ENCODE measurements around the gene CORIN. TPM values are rescaled to one million over a fixed set of nuclear protein-coding genes. Genes with fewer than 3 reads are reported as not detected.

CORIN gene
- total and polyA plus RNA-seq, 4 donors: 0.13 to 1.5 (median 0.68) TPM

DNA sequence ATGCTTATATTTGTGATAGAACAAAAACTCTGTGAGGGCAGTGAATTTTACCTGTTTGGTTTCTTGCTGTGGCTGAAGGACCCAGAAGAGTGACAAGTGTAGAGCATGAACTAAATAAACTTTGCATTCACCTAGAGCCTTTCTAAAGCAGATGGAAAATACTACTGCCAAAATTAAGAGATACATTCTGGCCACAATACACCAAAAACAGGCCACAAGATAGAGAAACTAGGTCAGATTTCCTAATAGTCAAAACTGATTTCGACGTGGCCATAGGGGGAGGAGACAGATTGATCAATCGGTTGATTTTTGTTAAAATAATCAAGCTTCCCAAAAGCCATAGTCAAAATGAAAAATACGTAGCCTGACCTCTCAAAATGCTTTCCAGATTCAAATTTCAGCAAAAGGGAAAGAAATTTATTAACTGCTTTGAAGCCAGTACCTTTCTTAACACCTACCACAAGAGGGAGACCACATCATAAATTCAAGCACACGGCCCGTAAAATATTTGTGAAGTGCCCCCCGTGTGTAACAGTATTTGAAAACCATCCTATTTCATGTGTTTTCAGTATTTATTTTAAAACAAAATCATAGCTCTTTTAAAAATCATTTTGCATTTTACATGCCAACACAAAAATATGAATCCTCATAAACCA is 132.4 kb downstream of the CORIN start:
- DNase-seq (no peak), ATAC-seq (ENCODE audit: low FRiP score) (no peak)
- no peaks in the 10 kb centered on the region for H3K4me1 ChIP-seq (ENCODE audit: control insufficient read depth in 1 of 2, insufficient read depth in 2 of 2, low read length in 2 of 2)
- no peaks in the 10 kb centered on the region for H3K9me3 ChIP-seq (ENCODE audit: control insufficient read depth, low read length)
- H3K4me3 ChIP-seq (ENCODE audit: low read length in 2 of 2): no peak overlapping the region
- no peaks in the 10 kb centered on the region for H3K27me3 ChIP-seq (ENCODE audit: control insufficient read depth in 1 of 2, insufficient read depth in 2 of 2, low read length in 1 of 2)
- no peak overlapping the region for H3K27ac ChIP-seq (ENCODE audit: low read depth in 1 of 2, low read length in 2 of 2)
- intact Hi-C loops (cut with DNase I): loop anchor here in 1 of 2 donors (5.0 kb wide), 1 partner anchor 132 kb away; the partner anchor contains the start of gene CORIN
- 42 to 47% methylated on average over 7 of the region's 7 CpGs for WGBS, 2 donors
- H3K36me3 ChIP-seq (ENCODE audit: control insufficient read depth in 1 of 2, insufficient read depth in 2 of 2, low read length in 1 of 2): no peaks in the 10 kb centered on the region

DNA sequence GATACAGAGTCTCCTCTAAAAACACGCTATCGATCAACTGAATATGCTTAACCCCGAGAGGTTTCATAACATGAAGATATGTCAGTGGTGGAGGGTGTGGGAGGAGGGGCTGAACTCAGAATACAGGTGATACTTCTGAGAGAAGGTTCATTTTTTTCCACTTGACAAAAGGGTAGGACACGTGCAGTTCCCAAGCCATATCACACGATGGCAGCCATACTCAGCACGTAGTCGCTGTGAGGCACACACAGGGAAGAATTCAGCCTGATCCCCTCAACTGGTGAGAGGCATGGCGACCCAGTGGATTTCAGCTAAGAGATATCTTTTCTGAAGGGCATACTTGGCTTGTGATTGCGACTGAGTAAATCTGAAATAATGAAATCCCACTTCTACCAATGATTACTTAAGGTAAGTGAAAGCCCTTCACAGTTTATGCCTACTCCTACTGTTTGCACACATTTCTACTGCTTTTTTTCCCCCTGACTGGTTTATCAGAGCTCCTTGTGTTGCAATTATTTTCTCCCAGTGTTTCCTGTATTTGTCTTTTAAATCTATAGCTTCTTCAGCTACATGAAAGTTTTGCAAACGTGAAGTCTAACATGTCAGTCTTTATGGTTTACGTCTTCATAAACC is 133.1 kb downstream of the CORIN start:
- no peaks in the 10 kb centered on the region for H3K36me3 ChIP-seq (ENCODE audit: control insufficient read depth in 1 of 2, insufficient read depth in 2 of 2, low read length in 1 of 2)
- intact Hi-C loops (cut with DNase I): loop anchor here in 1 of 2 donors (5.0 kb wide), 1 partner anchor 132 kb away; the partner anchor contains the start of gene CORIN
- H3K9me3 ChIP-seq (ENCODE audit: control insufficient read depth, low read length): no peaks in the 10 kb centered on the region
- peak; percentile 59 for ATAC-seq (ENCODE audit: low FRiP score)
- 46 to 47% methylated on average over 11 of the region's 11 CpGs for WGBS, 2 donors
- no peak overlapping the region for H3K27ac ChIP-seq (ENCODE audit: low read depth in 1 of 2, low read length in 2 of 2)
- H3K27me3 ChIP-seq (ENCODE audit: control insufficient read depth in 1 of 2, insufficient read depth in 2 of 2, low read length in 1 of 2): no peaks in the 10 kb centered on the region
- H3K4me1 ChIP-seq (ENCODE audit: control insufficient read depth in 1 of 2, insufficient read depth in 2 of 2, low read length in 2 of 2): no peaks in the 10 kb centered on the region
- H3K4me3 ChIP-seq (ENCODE audit: low read length in 2 of 2): no peak overlapping the region
- DNase-seq: no peak

DNA sequence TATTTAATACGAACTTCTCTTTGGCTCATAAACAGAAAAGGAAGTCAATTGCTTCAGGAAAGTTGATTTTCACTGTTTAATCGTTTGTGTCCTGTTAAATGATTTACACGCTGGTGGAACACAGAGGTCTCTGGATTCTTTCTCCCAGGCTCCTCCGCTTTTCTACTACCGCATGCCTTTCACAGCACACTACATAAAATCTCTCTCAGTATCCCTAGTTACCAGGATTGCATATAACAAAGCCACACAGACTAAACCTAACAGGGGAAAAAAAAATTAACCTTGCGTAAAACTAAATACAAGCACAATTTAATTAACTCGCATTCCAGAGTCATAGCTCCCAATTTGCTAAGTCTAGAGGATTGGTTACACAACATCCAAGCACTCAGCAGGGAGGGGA is 133.9 kb downstream of the CORIN start:
- DNase-seq (no peak), ATAC-seq (ENCODE audit: low FRiP score) (no peak)
- no peaks in the 10 kb centered on the region for H3K9me3 ChIP-seq (ENCODE audit: control insufficient read depth, low read length)
- H3K36me3 ChIP-seq (ENCODE audit: control insufficient read depth in 1 of 2, insufficient read depth in 2 of 2, low read length in 1 of 2): no peaks in the 10 kb centered on the region
- no peak overlapping the region for H3K4me3 ChIP-seq (ENCODE audit: low read length in 2 of 2)
- no peak overlapping the region for H3K27ac ChIP-seq (ENCODE audit: low read depth in 1 of 2, low read length in 2 of 2)
- no peaks in the 10 kb centered on the region for H3K27me3 ChIP-seq (ENCODE audit: control insufficient read depth in 1 of 2, insufficient read depth in 2 of 2, low read length in 1 of 2)
- H3K4me1 ChIP-seq (ENCODE audit: control insufficient read depth in 1 of 2, insufficient read depth in 2 of 2, low read length in 2 of 2): no peaks in the 10 kb centered on the region
- WGBS, 2 donors: 71% methylated on average over 7 of the region's 7 CpGs
- intact Hi-C loops (cut with DNase I): no loop called here

DNA sequence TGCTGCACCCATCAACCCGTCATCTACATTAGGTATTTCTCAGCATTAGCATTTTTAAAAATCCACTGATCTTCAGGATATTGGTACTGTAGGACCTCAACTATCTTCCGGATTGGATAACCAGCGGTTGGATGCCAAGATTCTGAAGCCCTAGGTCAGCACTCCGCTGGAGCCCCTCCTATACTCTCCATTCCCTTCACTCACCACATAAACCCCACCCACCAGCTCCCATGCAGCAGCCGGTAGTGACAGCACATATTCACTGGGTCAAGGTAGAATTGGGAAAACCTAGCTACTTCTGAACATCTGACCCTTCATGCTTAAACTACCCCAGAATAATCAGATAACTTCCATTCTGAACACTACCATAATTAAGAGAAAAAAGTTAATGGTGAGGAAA is 134.9 kb downstream of the CORIN start:
- DNase-seq (no peak), ATAC-seq (ENCODE audit: low FRiP score) (no peak)
- no peaks in the 10 kb centered on the region for H3K36me3 ChIP-seq (ENCODE audit: control insufficient read depth in 1 of 2, insufficient read depth in 2 of 2, low read length in 1 of 2)
- no peaks in the 10 kb centered on the region for H3K4me1 ChIP-seq (ENCODE audit: control insufficient read depth in 1 of 2, insufficient read depth in 2 of 2, low read length in 2 of 2)
- no peak overlapping the region for H3K4me3 ChIP-seq (ENCODE audit: low read length in 2 of 2)
- H3K27me3 ChIP-seq (ENCODE audit: control insufficient read depth in 1 of 2, insufficient read depth in 2 of 2, low read length in 1 of 2): peaks cover 0 to 1% of the 10 kb centered on the region in 2 donors
- intact Hi-C loops (cut with DNase I): no loop called here
- H3K27ac ChIP-seq (ENCODE audit: low read depth in 1 of 2, low read length in 2 of 2): no peak overlapping the region
- 63 to 67% methylated on average over 5 of the region's 5 CpGs for WGBS, 2 donors
- no peaks in the 10 kb centered on the region for H3K9me3 ChIP-seq (ENCODE audit: control insufficient read depth, low read length)

DNA sequence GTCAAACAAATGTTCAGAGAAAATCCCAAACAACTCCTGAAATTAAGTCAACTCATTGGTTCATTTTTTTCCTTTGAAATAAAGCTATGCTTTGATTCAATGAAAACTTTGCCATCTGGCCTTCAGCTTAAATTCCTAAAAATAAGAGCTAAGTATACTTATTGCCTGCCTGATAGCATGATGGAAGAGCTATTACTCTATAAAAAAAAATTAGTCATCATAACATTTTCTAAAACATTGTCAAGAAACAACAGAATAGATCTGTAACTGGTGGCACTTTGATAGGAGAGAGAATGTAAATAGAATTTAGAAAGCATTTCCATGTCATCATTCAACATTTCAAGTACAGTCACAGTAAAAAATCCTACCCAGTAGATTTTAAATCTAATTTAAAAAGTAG is 136.6 kb downstream of the CORIN start:
- Histone ChIP-seq H3K27ac (ENCODE audit: low read depth in 1 of 2, low read length in 2 of 2) (no peak overlapping the region), H3K4me3 (ENCODE audit: low read length in 2 of 2) (no peak overlapping the region), H3K9me3 (ENCODE audit: control insufficient read depth, low read length) (no peaks in the 10 kb centered on the region), H3K27me3 (ENCODE audit: control insufficient read depth in 1 of 2, insufficient read depth in 2 of 2, low read length in 1 of 2) (peaks cover 0 to 1% of the 10 kb centered on the region in 2 donors), H3K4me1 (ENCODE audit: control insufficient read depth in 1 of 2, insufficient read depth in 2 of 2, low read length in 2 of 2) (no peaks in the 10 kb centered on the region), H3K36me3 (ENCODE audit: control insufficient read depth in 1 of 2, insufficient read depth in 2 of 2, low read length in 1 of 2) (no peaks in the 10 kb centered on the region)
- ATAC-seq (ENCODE audit: low FRiP score) (no peak), DNase-seq (no peak)
- intact Hi-C loops (cut with DNase I): no loop called here

DNA sequence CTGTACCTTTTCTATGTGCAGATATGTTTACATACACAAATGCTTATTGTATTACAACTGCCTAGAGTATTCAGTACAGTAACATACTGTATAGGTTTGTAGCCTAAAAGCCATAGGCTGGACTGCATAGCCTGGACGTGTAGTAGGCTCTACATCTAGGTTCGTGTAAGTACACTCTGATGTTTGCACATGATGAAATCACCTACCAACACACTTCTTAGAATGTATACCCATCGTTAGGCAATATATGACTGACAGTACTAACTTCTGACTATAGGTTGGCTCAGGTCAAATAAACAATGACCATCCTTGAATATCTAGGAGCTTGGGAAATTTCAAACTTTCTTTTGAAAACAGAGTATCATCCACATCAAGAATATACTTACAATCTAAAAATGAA is 139.0 kb downstream of the CORIN start:
- Histone ChIP-seq H3K36me3 (ENCODE audit: control insufficient read depth in 1 of 2, insufficient read depth in 2 of 2, low read length in 1 of 2) (no peaks in the 10 kb centered on the region), H3K27me3 (ENCODE audit: control insufficient read depth in 1 of 2, insufficient read depth in 2 of 2, low read length in 1 of 2) (peaks cover 0 to 1% of the 10 kb centered on the region in 2 donors), H3K4me1 (ENCODE audit: control insufficient read depth in 1 of 2, insufficient read depth in 2 of 2, low read length in 2 of 2) (no peaks in the 10 kb centered on the region), H3K9me3 (ENCODE audit: control insufficient read depth, low read length) (no peaks in the 10 kb centered on the region), H3K4me3 (ENCODE audit: low read length in 2 of 2) (no peak overlapping the region), H3K27ac (ENCODE audit: low read depth in 1 of 2, low read length in 2 of 2) (no peak overlapping the region)
- ATAC-seq (ENCODE audit: low FRiP score) (no peak), DNase-seq (no peak)
- intact Hi-C loops (cut with DNase I): no loop called here
- WGBS, 2 donors: 81% methylated on average over 3 of the region's 3 CpGs

DNA sequence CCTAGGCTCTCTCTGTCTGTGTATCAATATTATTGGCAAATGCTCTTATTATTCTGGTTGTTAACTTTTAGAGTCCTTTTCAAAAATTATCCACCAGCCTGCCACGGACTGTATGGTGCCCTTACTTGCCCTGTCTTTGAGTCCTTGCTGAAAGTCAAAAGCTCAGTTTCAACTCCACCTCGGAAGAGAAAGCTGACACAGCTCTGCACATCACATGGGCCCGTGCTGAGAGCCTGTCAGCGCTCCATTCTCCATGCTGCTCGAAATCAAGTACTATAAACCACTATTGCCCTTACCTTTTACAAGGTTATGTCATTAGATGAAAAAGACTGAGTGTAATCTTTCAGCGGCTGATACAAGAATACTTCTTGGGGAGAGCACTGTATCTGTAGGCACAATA is 141.0 kb downstream of the CORIN start:
- Histone ChIP-seq H3K36me3 (ENCODE audit: control insufficient read depth in 1 of 2, insufficient read depth in 2 of 2, low read length in 1 of 2) (no peaks in the 10 kb centered on the region), H3K27me3 (ENCODE audit: control insufficient read depth in 1 of 2, insufficient read depth in 2 of 2, low read length in 1 of 2) (peaks cover 0 to 1% of the 10 kb centered on the region in 2 donors), H3K9me3 (ENCODE audit: control insufficient read depth, low read length) (no peaks in the 10 kb centered on the region), H3K4me3 (ENCODE audit: low read length in 2 of 2) (no peak overlapping the region), H3K27ac (ENCODE audit: low read depth in 1 of 2, low read length in 2 of 2) (no peak overlapping the region), H3K4me1 (ENCODE audit: control insufficient read depth in 1 of 2, insufficient read depth in 2 of 2, low read length in 2 of 2) (no peaks in the 10 kb centered on the region)
- intact Hi-C loops (cut with DNase I): no loop called here
- 86% methylated on average over 6 of the region's 6 CpGs for WGBS, 2 donors
- DNase-seq: no peak
- ATAC-seq (ENCODE audit: low FRiP score): no peak

DNA sequence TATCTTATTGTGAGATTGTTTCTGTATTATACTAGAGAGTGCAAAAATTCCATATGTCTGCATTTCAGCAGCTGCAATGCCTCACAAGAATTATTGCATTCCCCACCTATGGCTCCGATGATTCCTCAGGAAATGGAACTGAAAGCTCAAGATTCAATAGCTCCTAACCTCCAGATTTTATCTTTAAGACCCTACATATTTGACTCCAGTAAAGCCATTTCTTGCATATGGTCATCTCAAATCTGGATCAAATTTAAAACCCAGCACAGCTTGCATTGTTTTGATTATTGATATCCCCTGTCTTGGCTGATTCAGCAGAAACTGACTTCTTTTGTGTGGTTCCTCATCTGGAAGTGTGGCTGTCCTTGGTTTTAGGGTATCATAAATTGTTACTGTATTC is 142.6 kb downstream of the CORIN start:
- Histone ChIP-seq H3K9me3 (ENCODE audit: control insufficient read depth, low read length) (no peaks in the 10 kb centered on the region), H3K4me1 (ENCODE audit: control insufficient read depth in 1 of 2, insufficient read depth in 2 of 2, low read length in 2 of 2) (no peaks in the 10 kb centered on the region), H3K27ac (ENCODE audit: low read depth in 1 of 2, low read length in 2 of 2) (no peak overlapping the region), H3K27me3 (ENCODE audit: control insufficient read depth in 1 of 2, insufficient read depth in 2 of 2, low read length in 1 of 2) (peaks cover 0 to 1% of the 10 kb centered on the region in 2 donors), H3K36me3 (ENCODE audit: control insufficient read depth in 1 of 2, insufficient read depth in 2 of 2, low read length in 1 of 2) (no peaks in the 10 kb centered on the region), H3K4me3 (ENCODE audit: low read length in 2 of 2) (no peak overlapping the region)
- no peak for DNase-seq
- 19 to 53% methylated on average over 1 of the region's 1 CpG for WGBS, 2 donors
- intact Hi-C loops (cut with DNase I): no loop called here
- no peak for ATAC-seq (ENCODE audit: low FRiP score)

DNA sequence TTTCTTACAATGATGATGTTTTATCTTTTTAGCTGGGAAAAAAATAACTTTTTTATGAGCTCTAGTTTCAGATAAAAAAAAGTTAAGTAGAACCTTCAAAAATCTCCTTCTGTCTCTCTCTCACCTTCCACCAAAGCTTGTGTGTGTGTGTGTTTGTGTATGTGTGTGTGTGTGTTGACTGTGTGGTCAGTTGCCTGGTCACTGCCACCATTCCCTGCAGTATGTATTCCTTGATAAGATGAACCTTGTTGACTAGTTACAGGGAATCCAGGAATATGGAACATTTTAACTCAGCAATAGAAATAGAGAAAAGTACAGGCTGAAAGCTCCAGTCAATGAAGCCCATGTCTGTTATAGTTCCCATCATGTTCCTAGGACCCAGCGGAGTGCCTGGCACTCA is 143.5 kb downstream of the CORIN start:
- 95% methylated on average over 1 of the region's 1 CpG for WGBS, 2 donors

More for the DNA sequence above, 143.5 kb downstream of the CORIN start:
- ATAC-seq (ENCODE audit: low FRiP score): no peak
- H3K4me1 ChIP-seq (ENCODE audit: control insufficient read depth in 1 of 2, insufficient read depth in 2 of 2, low read length in 2 of 2): no peaks in the 10 kb centered on the region
- intact Hi-C loops (cut with DNase I): no loop called here
- no peak for DNase-seq
- H3K27ac ChIP-seq (ENCODE audit: low read depth in 1 of 2, low read length in 2 of 2): no peak overlapping the region
- H3K27me3 ChIP-seq (ENCODE audit: control insufficient read depth in 1 of 2, insufficient read depth in 2 of 2, low read length in 1 of 2): peaks cover 0 to 1% of the 10 kb centered on the region in 2 donors
- H3K36me3 ChIP-seq (ENCODE audit: control insufficient read depth in 1 of 2, insufficient read depth in 2 of 2, low read length in 1 of 2): no peaks in the 10 kb centered on the region
- no peak overlapping the region for H3K4me3 ChIP-seq (ENCODE audit: low read length in 2 of 2)
- no peaks in the 10 kb centered on the region for H3K9me3 ChIP-seq (ENCODE audit: control insufficient read depth, low read length)
